OCI-LY1 (cell line): ENCODE measurements around the gene TERB2.
"Not testable (repeated sequence)": the region's sequence is repeated elsewhere in the genome, so short reads cannot be mapped to it uniquely, and the experiment has no call there.

ENCODE experiments used
- H2AFZ ChIP-seq: fragments of 200-600 bp; sonication (generic), shearing (Covaris generic); 2 replicates; pipeline ENCODE4 v1.6.0; 2014; ENCODE audit warnings: antibody characterized with exemption, mild to moderate bottlenecking, low read length
- H3F3A ChIP-seq: fragments of 200-600 bp; sonication (generic), shearing (Covaris generic); 2 replicates; pipeline ENCODE4 v1.6.0; 2014; ENCODE audit warnings: mild to moderate bottlenecking, antibody characterized with exemption, low read length, moderate library complexity; ENCODE audit not compliant: insufficient read depth
- H3K27ac ChIP-seq: fragments of 200-600 bp; sonication (generic); 2 replicates; pipeline ENCODE4 v1.5.1; 2014; ENCODE audit warnings: low read length, mixed run types, mild to moderate bottlenecking, low read depth; ENCODE audit not compliant: poor library complexity, severe bottlenecking
- H3K27me3 ChIP-seq: fragments of 200-600 bp; sonication (generic); 2 replicates; pipeline ENCODE4 v1.6.0; 2014; ENCODE audit warnings: antibody characterized with exemption, mild to moderate bottlenecking, low read length, moderate library complexity; ENCODE audit not compliant: insufficient read depth
- H3K36me3 ChIP-seq: fragments of 200-600 bp; sonication (generic); 2 replicates; pipeline ENCODE4 v1.6.1; 2014; ENCODE audit warnings: mild to moderate bottlenecking, antibody characterized with exemption, low read length, moderate library complexity, mixed read lengths; ENCODE audit not compliant: insufficient read depth
- H3K4me1 ChIP-seq: fragments of 200-600 bp; sonication (generic); 2 replicates; pipeline ENCODE4 v1.5.1; 2014; ENCODE audit warnings: mild to moderate bottlenecking, low read length, moderate library complexity; ENCODE audit not compliant: insufficient read depth, severe bottlenecking
- H3K4me2 ChIP-seq: fragments of 200-600 bp; sonication (generic), shearing (Covaris generic); 2 replicates; pipeline ENCODE4 v1.6.1; 2014; ENCODE audit warnings: low read length
- H3K4me3 ChIP-seq: fragments of 200-600 bp; sonication (generic); 2 replicates; pipeline ENCODE4 v1.5.1; 2014; ENCODE audit warnings: low read length, low read depth, mild to moderate bottlenecking, mixed read lengths; ENCODE audit not compliant: poor library complexity, severe bottlenecking
- H3K79me2 ChIP-seq: fragments of 200-600 bp; shearing (Covaris generic); 2 replicates; pipeline ENCODE4 v1.6.1; 2016; ENCODE audit warnings: mixed run types, low read length, mixed read lengths; ENCODE audit not compliant: insufficient read depth
- H3K9ac ChIP-seq: fragments of 200-600 bp; sonication (generic), shearing (Covaris generic); 2 replicates; pipeline ENCODE4 v1.6.1; 2014; ENCODE audit warnings: mild to moderate bottlenecking, low read length, mixed read lengths
- H3K9me2 ChIP-seq: fragments of 200-600 bp; sonication (generic), shearing (Covaris generic); 2 replicates; pipeline ENCODE4 v1.6.1; 2014; ENCODE audit warnings: low read depth, mild to moderate bottlenecking, low read length, mixed read lengths
- H3K9me3 ChIP-seq: fragments of 200-600 bp; shearing (Covaris generic); 2 replicates; pipeline ENCODE4 v1.6.1; 2014; ENCODE audit warnings: low read length, mixed read lengths
- H4K20me1 ChIP-seq: fragments of 200-600 bp; sonication (generic), shearing (Covaris generic); 2 replicates; pipeline ENCODE4 v1.6.0; 2016; ENCODE audit warnings: mild to moderate bottlenecking, low read length; ENCODE audit not compliant: insufficient read depth
- CTCF ChIP-seq: fragments of 200-600 bp; sonication (generic), shearing (Covaris generic); IDR thresholded peaks from 2 replicates; pipeline ENCODE4 v1.5.1; 2017; ENCODE audit warnings: mild to moderate bottlenecking, antibody characterized with exemption, low read length, moderate library complexity, mixed read lengths
- EZH2 ChIP-seq: fragments of 200-600 bp; sonication (generic), shearing (Covaris generic); IDR thresholded peaks from 2 replicates; pipeline ENCODE4 v1.8.0; 2017; ENCODE audit warnings: borderline replicate concordance, mixed run types, mild to moderate bottlenecking, antibody characterized with exemption, low read length, moderate library complexity, mixed read lengths

The TERB2 gene

GRCh38 chr15:45009046-45009445 is 52.6 kb downstream of the TERB2 start:
- no peak overlapping the region for H3K9ac ChIP-seq
- H3K27ac ChIP-seq: no peak overlapping the region
- H3K36me3 ChIP-seq: no peaks in the 10 kb centered on the region
- H3K4me3 ChIP-seq: no peak overlapping the region
- no peaks in the 10 kb centered on the region for H3F3A ChIP-seq
- no peaks in the 10 kb centered on the region for H3K9me2 ChIP-seq
- H2AFZ ChIP-seq: no peak overlapping the region
- 0 out of 2 replicates have a peak, but pooled peaks cover 2% of the 10 kb centered on the region for H3K9me3 ChIP-seq
- H3K27me3 ChIP-seq: no peaks in the 10 kb centered on the region; the same call in 1 of the 2 replicates
- no peaks in the 10 kb centered on the region for H3K79me2 ChIP-seq
- H3K4me2 ChIP-seq: no peak overlapping the region
- no peaks in the 10 kb centered on the region for H4K20me1 ChIP-seq
- TF ChIP-seq EZH2 (no peak), CTCF (no peak)
- no peaks in the 10 kb centered on the region for H3K4me1 ChIP-seq

- not testable (repeated sequence) for H3K4me3 ChIP-seq, H3K4me2 ChIP-seq
Measured at GRCh38 chr15:45015114-45015513, 58.6 kb downstream of the TERB2 start.

GRCh38 chr15:45020222-45020900 is 63.9 kb downstream of the TERB2 start:
- peaks cover 33% of the 10 kb centered on the region for H3K4me1 ChIP-seq
- not testable (repeated sequence) for H3K79me2 ChIP-seq, H2AFZ ChIP-seq, H3K4me2 ChIP-seq, H3K4me3 ChIP-seq, H3K9me2 ChIP-seq, H3K27ac ChIP-seq, H3K27me3 ChIP-seq, H3K9me3 ChIP-seq, H4K20me1 ChIP-seq, H3F3A ChIP-seq, H3K9ac ChIP-seq, H3K36me3 ChIP-seq

More at GRCh38 chr15:45015114-45015513, 58.6 kb downstream of the TERB2 start:
- H4K20me1 ChIP-seq, H3K79me2 ChIP-seq, H3K9me3 ChIP-seq, H3K9me2 ChIP-seq, H2AFZ ChIP-seq, H3K27ac ChIP-seq, H3F3A ChIP-seq, H3K27me3 ChIP-seq, H3K36me3 ChIP-seq, H3K4me1 ChIP-seq, H3K9ac ChIP-seq: not testable (repeated sequence)

- H3K79me2 ChIP-seq, H3F3A ChIP-seq, H2AFZ ChIP-seq, H3K36me3 ChIP-seq, H3K9me3 ChIP-seq, H3K4me2 ChIP-seq, H4K20me1 ChIP-seq, H3K4me3 ChIP-seq, H3K9ac ChIP-seq, H3K9me2 ChIP-seq, H3K27ac ChIP-seq, H3K27me3 ChIP-seq: not testable (repeated sequence)
- H3K4me1 ChIP-seq: peaks cover 35% of the 10 kb centered on the region
Measured at GRCh38 chr15:45020901-45021259, 64.4 kb downstream of the TERB2 start.
